Epithelial cell of esophagus (primary cell): Measurements from ENCODE around the gene GPR45.
A peak's percentile ranks its signal among the peaks of the same experiment; 100 is the strongest.

Source experiments
- DNase-seq: peaks from one replicate; pipeline ENCODE4 v3.0.0; 2010; ENCODE audit warnings: low read depth
- H3K4me3 ChIP-seq: 2 replicates; pipeline ENCODE4 v1.5.1; 2011; ENCODE audit warnings: mild to moderate bottlenecking, low read length, control low read depth
- TF ChIP-seq, protein P1 (sequence below): IDR thresholded peaks from 2 replicates; pipeline ENCODE4 v1.5.1; 2011; ENCODE audit warnings: low read depth, mild to moderate bottlenecking, low read length, control low read depth, inconsistent platforms; ENCODE audit not compliant: insufficient read depth; ENCODE audit errors: missing control alignments

The GPR45 gene

DNA sequence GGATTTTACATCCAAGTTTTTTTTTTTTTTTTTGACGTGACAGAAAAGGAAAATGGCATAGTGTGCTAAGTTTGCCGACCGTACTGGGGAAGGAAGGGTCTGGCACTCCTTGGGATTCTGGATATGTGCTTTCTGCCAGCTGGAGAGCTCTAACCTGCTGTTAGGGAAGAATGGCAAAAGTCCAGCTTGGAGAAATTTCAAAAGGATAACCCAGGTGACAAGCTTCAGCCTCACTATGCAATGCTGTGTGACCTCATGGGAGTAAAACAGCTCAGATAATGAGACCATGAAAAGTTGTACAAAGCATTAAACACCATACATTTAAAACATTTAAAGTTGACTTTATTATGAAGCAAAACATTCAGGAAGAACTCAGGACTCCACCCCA is 10.3 kb upstream of the GPR45 start:
- no peak overlapping the region for H3K4me3 ChIP-seq
- TF ChIP-seq, protein P1, sequence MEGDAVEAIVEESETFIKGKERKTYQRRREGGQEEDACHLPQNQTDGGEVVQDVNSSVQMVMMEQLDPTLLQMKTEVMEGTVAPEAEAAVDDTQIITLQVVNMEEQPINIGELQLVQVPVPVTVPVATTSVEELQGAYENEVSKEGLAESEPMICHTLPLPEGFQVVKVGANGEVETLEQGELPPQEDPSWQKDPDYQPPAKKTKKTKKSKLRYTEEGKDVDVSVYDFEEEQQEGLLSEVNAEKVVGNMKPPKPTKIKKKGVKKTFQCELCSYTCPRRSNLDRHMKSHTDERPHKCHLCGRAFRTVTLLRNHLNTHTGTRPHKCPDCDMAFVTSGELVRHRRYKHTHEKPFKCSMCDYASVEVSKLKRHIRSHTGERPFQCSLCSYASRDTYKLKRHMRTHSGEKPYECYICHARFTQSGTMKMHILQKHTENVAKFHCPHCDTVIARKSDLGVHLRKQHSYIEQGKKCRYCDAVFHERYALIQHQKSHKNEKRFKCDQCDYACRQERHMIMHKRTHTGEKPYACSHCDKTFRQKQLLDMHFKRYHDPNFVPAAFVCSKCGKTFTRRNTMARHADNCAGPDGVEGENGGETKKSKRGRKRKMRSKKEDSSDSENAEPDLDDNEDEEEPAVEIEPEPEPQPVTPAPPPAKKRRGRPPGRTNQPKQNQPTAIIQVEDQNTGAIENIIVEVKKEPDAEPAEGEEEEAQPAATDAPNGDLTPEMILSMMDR: no peak
- DNase-seq: no peak

DNA sequence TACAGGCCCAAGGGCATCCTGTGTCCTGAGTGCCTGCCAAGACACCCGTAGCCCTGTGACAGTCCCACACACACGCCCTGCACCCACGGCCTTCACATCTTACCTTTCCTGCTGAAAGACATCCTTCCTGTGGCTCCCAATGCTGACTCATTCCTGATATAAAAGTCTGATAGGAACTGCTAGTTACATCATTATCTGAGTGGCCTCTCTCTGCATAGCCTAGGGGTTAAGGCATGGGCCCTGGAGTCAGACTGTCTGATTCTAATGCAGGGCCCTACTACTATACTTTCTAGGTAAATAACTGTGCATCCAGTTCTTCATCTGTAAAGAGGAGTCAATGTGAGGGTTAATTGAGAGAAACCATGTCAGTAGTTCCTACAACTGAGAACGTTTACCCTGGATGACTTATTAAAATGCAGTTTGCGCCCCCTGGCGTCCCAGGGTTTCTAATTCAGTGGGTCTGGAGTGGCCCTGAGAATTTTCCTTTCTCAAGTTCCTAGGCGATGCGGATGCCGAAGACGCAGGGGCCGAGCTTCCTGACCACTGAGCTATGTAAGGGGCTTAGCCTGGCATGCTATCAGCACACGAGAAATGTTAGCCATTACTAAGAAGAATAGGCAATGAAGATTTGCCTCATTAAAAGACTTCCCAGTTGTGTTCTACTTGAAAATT is 6.0 kb upstream of the GPR45 start:
- no peak overlapping the region for H3K4me3 ChIP-seq
- TF ChIP-seq, protein P1: peak; percentile 69

DNA sequence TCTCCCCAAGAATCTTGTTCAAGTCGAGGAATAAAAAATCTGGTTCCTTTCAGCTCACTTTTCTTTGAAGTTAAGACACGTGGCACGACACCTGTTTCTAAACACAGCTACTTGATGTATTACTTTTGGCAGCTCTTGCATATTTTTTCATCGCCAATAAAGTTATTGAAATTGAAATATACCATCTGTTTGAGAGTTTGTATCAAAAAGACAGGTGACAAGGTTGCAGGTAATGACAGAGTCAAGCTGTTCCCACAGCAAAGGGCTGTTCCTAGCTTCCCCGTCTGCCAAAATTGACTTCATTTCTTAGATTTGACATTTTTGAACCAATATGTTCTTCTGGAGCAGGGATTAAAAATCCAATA is 5.5 kb upstream of the GPR45 start:
- TF ChIP-seq, protein P1: no peak
- no peak for DNase-seq
- H3K4me3 ChIP-seq: no peak overlapping the region

More for the DNA sequence above, 6.0 kb upstream of the GPR45 start:
- peak; percentile 75 for DNase-seq

DNA sequence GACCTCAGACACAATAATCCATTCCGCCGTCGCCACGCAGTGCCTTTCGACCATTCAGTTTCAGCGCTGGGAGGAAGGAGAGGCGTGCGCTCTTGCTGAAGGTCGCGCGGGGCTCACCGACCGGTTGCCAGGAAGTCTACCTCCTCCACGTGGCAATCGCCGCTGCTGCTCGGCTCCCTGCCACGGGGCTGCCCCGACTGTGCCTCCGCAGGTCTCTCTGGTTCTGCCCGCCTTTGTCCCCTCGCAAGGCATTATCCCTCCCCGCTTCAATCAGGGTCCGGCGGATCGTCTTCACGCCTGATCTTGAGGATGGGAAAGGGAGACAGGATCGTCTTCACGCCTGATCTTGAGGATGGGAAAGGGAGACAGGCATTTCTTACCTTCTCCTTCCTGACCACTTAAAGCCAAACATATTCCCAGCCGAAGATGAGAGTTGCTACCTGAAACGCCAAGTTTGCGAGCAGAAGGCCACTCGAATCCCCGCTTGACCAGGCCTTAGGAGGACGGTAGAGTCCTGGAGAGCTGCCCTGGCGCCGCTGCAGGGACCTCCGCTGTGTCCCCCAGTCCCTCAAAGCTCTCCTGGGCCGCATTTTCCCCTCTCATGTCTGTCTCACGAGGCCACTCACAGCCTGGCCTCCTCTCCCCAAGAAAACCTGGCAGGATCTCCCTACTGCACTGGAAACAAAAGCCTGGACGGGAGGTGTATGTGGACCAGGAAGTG is 4.3 kb upstream of the GPR45 start:
- DNase-seq: no peak
- no peak overlapping the region for H3K4me3 ChIP-seq
- TF ChIP-seq, protein P1: no peak

DNA sequence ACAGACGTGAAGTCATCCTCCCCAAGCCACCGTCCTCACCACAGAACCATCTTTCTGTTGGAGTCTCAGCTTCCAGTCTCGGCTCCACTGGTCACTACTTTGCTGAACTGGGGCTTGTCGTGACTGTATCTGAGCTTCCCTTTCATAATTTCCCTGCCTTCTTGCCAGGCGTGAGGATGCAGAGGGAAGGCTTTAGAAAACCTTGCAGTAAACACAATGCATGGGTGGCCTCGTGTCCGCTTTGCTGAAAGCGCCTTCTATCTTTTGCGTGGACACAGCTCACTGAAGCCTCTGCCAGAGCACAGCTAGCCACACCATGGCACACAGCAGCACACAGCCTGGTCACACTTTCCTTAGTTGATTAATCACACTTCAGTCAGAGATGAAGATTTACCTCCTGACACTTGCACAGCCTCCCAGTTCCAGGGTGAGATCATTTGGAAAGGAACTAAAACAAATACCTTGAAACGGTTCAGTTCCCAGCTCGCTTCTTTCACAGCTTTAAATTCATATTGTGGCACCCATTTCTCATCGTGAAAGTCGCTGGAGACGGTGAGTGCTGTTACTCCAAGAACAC is 2.8 kb upstream of the GPR45 start:
- TF ChIP-seq, protein P1: no peak
- no peak overlapping the region for H3K4me3 ChIP-seq
- no peak for DNase-seq

DNA sequence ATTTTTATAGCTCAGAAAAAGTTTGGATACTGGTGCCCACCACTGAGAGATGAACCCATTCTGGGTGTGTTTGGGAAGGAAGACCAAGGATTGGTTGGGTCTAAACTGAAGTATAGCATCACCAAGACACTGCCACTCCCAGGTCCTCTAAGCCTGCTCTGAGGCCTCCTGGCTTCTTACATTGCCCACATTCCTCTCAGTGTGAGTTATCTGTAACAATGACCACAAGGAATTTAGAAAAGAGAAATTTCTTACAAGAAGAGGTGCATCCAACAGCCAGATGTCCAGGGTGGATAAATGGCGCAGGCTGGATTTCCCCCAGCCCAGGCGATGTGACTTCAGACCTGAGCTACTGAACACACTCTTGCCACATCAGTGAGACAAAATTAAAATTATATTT is 1.6 kb upstream of the GPR45 start:
- TF ChIP-seq, protein P1: no peak
- DNase-seq: peak; percentile 19
- no peak overlapping the region for H3K4me3 ChIP-seq
